ENCODE data around the gene HRH3. TPM values are rescaled to one million over a fixed set of nuclear protein-coding genes. Genes with fewer than 3 reads are reported as not detected.

HRH3 gene
- total RNA-seq, 4 donors from 2014 or later = not detected

DNA sequence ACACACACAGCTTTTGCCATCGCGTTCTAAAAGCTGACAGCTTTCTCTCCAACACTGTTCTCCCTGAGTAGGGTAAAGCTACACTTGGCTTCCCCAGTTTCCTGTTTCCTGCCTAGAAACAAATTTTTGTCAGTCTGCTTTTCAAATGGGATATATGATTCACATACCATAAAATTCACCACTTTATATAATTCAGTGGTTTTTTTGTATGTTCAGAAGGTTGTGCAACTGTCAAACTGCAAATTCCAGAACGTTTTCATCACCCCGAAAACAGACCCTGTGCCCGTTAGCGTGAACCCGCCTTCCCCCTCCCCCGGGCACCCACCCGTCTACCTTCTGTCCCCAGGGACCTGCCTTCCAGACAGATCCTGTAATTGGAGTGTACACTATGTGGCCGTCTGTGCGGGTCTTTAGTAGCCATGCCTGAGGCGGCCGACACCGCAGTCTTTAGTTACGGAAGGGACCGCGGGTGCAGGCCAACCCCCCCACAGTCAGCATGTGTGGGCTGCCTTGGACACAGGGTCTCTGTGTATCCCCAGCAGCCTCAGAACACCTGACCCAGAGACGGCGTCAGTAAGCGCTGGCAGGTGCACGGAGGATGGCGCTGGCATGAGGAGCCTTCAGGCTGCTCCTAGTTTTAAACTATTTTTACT is 16.6 kb downstream of the HRH3 start:
- no peak for DNase-seq (ENCODE audit: low spot score)
- no peak for ATAC-seq (ENCODE audit: low FRiP score)
- TF ChIP-seq, protein P1, sequence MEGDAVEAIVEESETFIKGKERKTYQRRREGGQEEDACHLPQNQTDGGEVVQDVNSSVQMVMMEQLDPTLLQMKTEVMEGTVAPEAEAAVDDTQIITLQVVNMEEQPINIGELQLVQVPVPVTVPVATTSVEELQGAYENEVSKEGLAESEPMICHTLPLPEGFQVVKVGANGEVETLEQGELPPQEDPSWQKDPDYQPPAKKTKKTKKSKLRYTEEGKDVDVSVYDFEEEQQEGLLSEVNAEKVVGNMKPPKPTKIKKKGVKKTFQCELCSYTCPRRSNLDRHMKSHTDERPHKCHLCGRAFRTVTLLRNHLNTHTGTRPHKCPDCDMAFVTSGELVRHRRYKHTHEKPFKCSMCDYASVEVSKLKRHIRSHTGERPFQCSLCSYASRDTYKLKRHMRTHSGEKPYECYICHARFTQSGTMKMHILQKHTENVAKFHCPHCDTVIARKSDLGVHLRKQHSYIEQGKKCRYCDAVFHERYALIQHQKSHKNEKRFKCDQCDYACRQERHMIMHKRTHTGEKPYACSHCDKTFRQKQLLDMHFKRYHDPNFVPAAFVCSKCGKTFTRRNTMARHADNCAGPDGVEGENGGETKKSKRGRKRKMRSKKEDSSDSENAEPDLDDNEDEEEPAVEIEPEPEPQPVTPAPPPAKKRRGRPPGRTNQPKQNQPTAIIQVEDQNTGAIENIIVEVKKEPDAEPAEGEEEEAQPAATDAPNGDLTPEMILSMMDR (IDR thresholded peaks at IDR 0.05) = no peak

DNA sequence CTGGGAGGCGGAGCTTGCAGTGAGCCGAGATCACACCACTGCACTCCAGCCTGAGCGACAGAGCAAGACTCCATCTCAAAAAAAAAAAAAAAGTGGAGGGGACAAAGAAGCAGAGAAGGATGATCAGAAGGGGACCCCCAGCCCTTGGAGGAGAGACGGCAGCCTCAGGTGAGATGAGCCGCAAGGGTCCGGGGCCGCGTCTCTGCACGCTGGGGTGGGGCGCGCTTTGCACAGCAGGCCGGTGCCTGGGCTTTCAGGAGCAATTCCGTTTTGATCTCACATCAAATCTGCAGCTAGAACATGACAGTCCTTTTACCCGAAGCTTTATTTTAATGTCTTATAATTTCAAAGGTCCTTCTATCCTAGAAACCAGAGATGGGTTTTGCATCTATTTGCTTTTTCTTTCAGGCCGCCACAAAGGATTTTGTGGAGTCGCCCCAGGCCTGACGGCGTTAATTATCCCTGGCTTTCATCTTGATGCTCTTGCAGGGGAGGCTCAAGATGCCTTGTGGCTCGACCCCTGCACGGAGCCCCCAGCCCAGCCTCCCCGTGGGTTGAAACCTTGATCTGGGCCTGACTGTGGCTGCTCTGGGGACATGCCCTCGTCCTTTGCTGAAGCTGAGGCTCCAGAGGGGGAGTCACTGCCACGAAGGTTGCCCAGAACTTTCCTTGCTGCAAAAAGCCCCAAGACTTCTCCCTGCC is 17.3 kb downstream of the HRH3 start:
- TF ChIP-seq, protein P1 (IDR thresholded peaks at IDR 0.05) = no peak
- ATAC-seq (ENCODE audit: low FRiP score) (no peak), DNase-seq (ENCODE audit: low spot score) (no peak)

DNA sequence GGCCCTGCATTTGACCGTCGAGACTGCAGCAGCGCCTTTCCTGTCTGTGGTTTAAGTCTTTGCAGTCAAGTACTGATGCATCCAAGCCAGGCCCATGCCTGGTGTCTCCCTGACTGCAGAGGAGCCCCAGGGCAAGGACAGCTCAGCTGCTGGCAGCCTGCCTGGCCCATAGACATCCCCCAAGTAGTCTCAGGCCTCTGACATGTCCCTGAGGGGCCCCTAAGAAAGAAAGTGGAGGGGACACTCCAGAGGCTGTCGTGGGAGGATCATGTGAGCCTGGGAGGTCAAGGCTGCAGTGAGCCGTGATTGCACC is 18.0 kb downstream of the HRH3 start:
- TF ChIP-seq, protein P1 (IDR thresholded peaks at IDR 0.05) = no peak
- DNase-seq (ENCODE audit: low spot score) (no peak), ATAC-seq (ENCODE audit: low FRiP score) (no peak)

DNA sequence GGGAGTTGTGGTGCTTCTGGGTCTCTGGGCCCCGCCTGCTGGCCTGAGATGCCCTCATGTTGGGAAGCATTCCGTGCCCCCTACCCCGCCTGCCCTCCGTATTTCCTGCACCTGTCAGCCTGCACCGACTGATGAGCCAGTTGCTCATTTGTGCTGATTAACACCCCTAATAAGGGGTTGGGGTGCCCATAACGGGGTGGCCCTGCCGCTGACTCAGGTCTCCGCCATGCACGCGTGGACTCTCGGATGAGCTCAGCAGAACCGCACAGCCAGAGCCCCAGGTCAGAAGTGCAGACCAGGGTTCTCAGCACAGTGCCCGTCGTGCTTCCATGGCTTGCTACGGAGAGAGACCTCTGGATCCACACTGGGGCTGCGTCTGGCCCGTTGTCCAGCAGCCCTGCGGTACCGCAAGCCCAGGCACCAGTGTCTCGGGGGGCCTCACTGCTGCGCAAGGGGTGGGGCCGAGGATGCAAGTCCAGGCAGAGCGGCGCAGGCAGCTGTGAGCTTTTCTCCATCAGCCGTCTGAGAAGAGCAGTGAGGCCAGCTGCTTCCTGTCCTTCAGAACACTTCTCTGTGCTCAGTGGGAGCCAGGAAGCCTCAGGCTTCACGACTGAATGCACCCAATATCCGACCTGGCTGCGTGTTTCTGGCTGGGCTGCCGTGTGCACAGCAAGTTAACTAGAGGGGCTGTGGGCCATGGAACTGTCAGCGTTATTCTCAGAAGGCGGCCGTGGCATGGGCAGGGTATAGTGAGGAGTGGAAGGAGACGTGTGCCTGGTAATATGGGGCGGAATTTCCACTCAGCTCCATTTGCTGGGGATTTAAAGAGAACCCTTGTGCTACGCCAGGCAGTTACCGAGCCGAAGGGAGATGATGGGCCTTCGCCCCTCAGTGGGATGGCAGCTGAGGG is 18.6 kb downstream of the HRH3 start:
- DNase-seq (ENCODE audit: low spot score) (no peak), ATAC-seq (ENCODE audit: low FRiP score) (no peak)
- TF ChIP-seq, protein P1 (IDR thresholded peaks at IDR 0.05) = no peak

DNA sequence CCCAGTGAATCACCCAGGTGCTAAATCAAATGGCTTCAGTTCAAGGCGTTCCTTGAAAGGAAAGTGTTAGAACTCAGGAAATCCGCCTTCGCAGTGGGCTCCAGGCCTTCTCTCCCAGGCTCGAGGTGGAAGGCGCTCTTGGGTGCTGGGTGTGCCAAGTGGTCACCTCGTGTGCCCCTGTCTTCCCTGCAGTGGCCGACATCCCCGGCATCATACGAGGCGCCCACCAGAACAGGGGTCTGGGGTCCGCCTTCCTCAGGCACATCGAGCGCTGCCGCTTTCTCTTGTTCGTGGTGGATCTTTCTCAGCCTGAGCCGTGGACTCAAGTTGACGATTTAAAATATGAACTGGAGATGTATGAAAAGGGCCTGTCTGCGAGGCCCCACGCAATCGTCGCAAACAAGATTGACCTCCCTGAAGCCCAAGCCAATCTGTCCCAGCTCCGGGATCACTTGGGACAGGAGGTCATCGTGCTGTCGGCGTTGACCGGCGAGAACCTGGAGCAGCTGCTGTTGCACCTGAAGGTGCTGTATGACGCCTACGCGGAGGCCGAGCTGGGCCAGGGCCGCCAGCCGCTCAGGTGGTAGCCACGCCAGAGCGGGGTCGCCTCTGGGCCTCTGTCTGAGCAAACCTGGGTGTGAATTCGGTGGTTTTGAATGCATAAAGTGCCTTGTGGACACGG is 19.4 kb downstream of the HRH3 start:
- TF ChIP-seq, protein P1 (IDR thresholded peaks at IDR 0.05) = no peak
- ATAC-seq (ENCODE audit: low FRiP score) = no peak
- no peak for DNase-seq (ENCODE audit: low spot score)

DNA sequence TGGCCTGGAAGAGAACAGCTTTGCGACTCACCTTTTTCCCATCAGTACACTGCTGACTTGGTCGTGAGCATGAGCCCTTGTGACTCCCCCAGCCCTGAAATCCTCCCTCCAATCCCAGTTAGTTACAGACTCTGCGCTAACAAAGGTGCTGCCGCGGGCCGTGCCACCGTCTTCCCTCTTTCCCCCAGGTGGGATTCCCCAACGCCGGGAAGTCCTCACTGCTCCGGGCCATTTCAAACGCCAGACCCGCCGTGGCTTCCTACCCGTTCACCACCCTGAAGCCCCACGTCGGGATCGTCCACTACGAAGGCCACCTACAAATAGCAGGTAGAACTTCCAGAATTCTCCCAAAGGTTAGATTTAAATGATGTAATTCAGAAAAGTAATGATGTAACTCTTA is 21.1 kb downstream of the HRH3 start:
- TF ChIP-seq, protein P1 (IDR thresholded peaks at IDR 0.05) = no peak
- DNase-seq (ENCODE audit: low spot score) (no peak), ATAC-seq (ENCODE audit: low FRiP score) (no peak)

Measured in omental fat pad (tissue), 4 donors.